CD4-positive, alpha-beta T cell treated with Interferon gamma for 1 hour (primary cell): ENCODE measurements around the gene PHKB.

ENCODE experiments used
- DNase-seq: peaks from one replicate; pipeline ENCODE4 v3.0.0-alpha.2; 2020

The PHKB gene

DNA sequence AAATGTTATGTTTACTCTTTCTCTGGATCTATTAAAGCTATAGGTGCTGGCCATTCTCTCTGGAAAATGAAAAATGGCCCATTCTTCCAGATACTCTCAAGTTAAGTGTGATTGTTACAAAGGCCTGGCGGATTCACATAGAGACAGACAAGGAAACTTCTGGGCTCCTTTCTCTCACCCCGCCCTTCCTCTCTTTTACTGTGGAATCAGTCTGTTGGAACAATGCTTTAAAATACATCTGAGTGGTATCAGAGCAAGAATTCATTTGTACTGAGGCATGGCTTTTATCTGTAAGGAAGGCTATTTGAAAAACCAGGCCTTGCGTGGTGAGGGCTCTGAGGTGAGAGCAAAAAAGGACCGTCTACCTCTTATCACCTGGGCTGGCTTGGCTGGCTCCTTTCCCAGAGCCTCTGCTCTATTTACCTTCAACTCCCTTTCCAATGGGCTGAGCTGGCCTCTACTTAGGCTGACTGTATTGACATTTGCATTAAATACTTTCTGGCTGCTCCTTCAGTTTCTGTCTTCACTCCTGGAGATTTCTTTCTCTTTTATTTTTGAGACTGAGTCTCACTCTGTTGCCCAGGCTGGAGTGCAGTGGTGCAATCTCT lies 274.0 kb downstream of the PHKB start:
- no peak for DNase-seq

DNA sequence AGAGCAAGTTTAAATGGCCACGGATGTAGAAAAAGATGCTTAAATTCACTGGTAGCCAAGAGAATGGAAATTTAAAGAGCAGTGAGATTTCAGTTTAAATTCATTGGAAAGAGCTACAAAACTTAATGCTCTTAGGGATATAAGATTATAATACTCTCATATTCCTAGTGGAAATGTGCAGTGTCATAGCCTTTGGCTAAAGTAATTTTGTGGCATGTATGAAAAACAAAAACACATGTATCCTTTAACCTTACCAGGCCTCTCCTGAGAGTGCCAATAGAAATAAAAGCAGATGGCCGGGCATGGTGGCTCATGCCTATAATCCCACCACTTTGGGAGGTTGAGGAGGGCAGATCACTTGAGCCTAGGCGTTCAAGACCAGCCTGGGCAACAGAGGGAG lies 289.2 kb downstream of the PHKB start:
- no peak for DNase-seq
